MM.1S (cell line): ENCODE measurements around the gene VWA7.

Experiments used
- EZH2 ChIP-seq: fragments of 300-600 bp; sonication (generic); optimal IDR thresholded peaks from 2 replicates; pipeline ENCODE3; 2017; ENCODE audit warnings: low read depth, mild to moderate bottlenecking, antibody characterized with exemption, low read length, mixed read lengths
- EZH2phosphoT487 ChIP-seq: fragments of 300-600 bp; sonication (generic); IDR thresholded peaks from 2 replicates; pipeline ENCODE4 v1.6.1; 2018; ENCODE audit warnings: antibody characterized with exemption, low read length
- TF ChIP-seq, protein P1 (sequence below): fragments of 300-600 bp; sonication (generic); IDR thresholded peaks from 2 replicates; pipeline ENCODE4 v1.5.1; 2016; ENCODE audit warnings: antibody characterized with exemption, low read length, mixed read lengths

DNA sequence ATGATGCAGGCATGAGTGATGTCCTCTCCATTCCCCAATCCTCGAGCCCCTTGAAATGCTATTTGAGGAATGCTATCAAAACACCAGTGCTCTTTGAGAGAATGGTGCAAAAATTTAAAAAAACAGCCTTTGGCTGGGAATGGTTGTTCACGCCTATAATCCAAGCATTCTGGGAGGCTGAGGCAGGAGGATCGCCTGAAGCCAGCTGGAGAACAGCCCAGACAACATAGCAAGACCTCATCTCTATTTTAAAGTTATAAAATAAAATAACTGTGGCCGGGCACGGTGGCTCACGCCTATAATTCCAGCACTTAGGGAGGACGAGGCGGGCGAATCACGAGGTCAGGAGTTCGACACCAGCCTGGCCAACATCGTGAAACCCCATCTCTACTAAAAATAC is 22.7 kb upstream of the VWA7 start:
- TF ChIP-seq, protein P1, sequence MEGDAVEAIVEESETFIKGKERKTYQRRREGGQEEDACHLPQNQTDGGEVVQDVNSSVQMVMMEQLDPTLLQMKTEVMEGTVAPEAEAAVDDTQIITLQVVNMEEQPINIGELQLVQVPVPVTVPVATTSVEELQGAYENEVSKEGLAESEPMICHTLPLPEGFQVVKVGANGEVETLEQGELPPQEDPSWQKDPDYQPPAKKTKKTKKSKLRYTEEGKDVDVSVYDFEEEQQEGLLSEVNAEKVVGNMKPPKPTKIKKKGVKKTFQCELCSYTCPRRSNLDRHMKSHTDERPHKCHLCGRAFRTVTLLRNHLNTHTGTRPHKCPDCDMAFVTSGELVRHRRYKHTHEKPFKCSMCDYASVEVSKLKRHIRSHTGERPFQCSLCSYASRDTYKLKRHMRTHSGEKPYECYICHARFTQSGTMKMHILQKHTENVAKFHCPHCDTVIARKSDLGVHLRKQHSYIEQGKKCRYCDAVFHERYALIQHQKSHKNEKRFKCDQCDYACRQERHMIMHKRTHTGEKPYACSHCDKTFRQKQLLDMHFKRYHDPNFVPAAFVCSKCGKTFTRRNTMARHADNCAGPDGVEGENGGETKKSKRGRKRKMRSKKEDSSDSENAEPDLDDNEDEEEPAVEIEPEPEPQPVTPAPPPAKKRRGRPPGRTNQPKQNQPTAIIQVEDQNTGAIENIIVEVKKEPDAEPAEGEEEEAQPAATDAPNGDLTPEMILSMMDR, result no peak
- TF ChIP-seq EZH2 (no peak), EZH2phosphoT487 (no peak)
